OCI-LY7 (cell line): ENCODE measurements around the gene SND1. TPM values are rescaled to one million over a fixed set of nuclear protein-coding genes. Genes with fewer than 3 reads are reported as not detected.

Experiments used
- BruUV-seq: library from RNA; stranded (reverse); fragments of 400-500 nt; replicated peaks from 2 replicates; lab custom pipeline; 2021; lab: Mats Ljungman, UMichigan
- CTCF ChIA-PET: fragments of 300-600 bp; sonication (Branson Sonifier 250); formaldehyde crosslinking; loops from one replicate; lab custom pipeline; 2022; ENCODE audit warnings: antibody characterized with exemption; ENCODE audit not compliant: unreplicated experiment; lab: Charles Lee
- POLR2A ChIA-PET: fragments of 300-600 bp; sonication (Branson Sonifier 250); formaldehyde crosslinking; loops from one replicate; lab custom pipeline; 2022; ENCODE audit warnings: antibody characterized with exemption; lab: Charles Lee
- DNase-seq: peaks from one replicate; pipeline ENCODE4 v3.0.0-alpha.2; 2015; ENCODE audit warnings: low spot score
- H2AFZ ChIP-seq: fragments of 200-600 bp; sonication (generic), shearing (Covaris generic); 2 replicates; pipeline ENCODE4 v1.6.1; 2014; ENCODE audit warnings: mild to moderate bottlenecking, antibody characterized with exemption, low read length, moderate library complexity
- H3K27ac ChIP-seq: fragments of 200-600 bp; sonication (generic); 2 replicates; pipeline ENCODE4 v1.5.1; 2014; ENCODE audit warnings: mixed run types, low read depth, mild to moderate bottlenecking, moderate library complexity, low read length, inconsistent platforms; ENCODE audit not compliant: poor library complexity, severe bottlenecking
- H3K36me3 ChIP-seq: fragments of 200-600 bp; sonication (generic); 2 replicates; pipeline ENCODE4 v1.6.1; 2014; ENCODE audit warnings: mild to moderate bottlenecking, antibody characterized with exemption, low read length, moderate library complexity, mixed read lengths; ENCODE audit not compliant: insufficient read depth
- H3K4me1 ChIP-seq: fragments of 200-600 bp; sonication (generic); 2 replicates; pipeline ENCODE4 v1.5.1; 2014; ENCODE audit warnings: mild to moderate bottlenecking, low read length; ENCODE audit not compliant: insufficient read depth, poor library complexity, severe bottlenecking
- H3K4me2 ChIP-seq: fragments of 200-600 bp; sonication (generic); 2 replicates; pipeline ENCODE4 v1.6.1; 2014; ENCODE audit warnings: mild to moderate bottlenecking, low read length
- H3K4me3 ChIP-seq: fragments of 200-600 bp; sonication (generic); 2 replicates; pipeline ENCODE4 v1.5.1; 2014; ENCODE audit warnings: mild to moderate bottlenecking, low read depth, low read length; ENCODE audit not compliant: poor library complexity, severe bottlenecking
- H3K79me2 ChIP-seq: fragments of 200-600 bp; sonication (generic); 2 replicates; pipeline ENCODE4 v1.6.1; 2016; ENCODE audit warnings: low read depth, mild to moderate bottlenecking, low read length, moderate library complexity, mixed read lengths; ENCODE audit not compliant: insufficient read depth
- H3K9me2 ChIP-seq: fragments of 200-600 bp; sonication (generic); 2 replicates; pipeline ENCODE4 v1.6.1; 2016; ENCODE audit warnings: mild to moderate bottlenecking, low read length, mixed read lengths; ENCODE audit not compliant: insufficient read depth
- H3K9me3 ChIP-seq: fragments of 200-600 bp; sonication (generic); 2 replicates; pipeline ENCODE4 v1.6.1; 2014; ENCODE audit warnings: mild to moderate bottlenecking, mixed run types, low read length, mixed read lengths
- H4K20me1 ChIP-seq: fragments of 200-600 bp; sonication (generic); 2 replicates; pipeline ENCODE4 v1.6.1; 2014; ENCODE audit warnings: mild to moderate bottlenecking, antibody characterized with exemption, low read length, moderate library complexity, mixed read lengths; ENCODE audit not compliant: insufficient read depth
- EZH2phosphoT487 ChIP-seq: fragments of 200-600 bp; sonication (generic); IDR thresholded peaks from 2 replicates; pipeline ENCODE4 v1.6.1; 2018; ENCODE audit warnings: low read depth, borderline replicate concordance, mild to moderate bottlenecking, mixed run types, antibody characterized with exemption, low read length, moderate library complexity, mixed read lengths
- intact Hi-C: fragments of 100-400 bp; cut with micrococcal nuclease; formaldehyde crosslinking; loops from one replicate; pipeline ENCODE4 v1.10.0; 2022; ENCODE audit not compliant: unreplicated experiment
- total RNA-seq, 2 experiments: library from RNA; depleted of rRNA in 1 of 2; stranded (reverse); fragments of >200 nt in 1 of 2; shearing (Covaris generic) in 1 of 2; gene quantifications; 2 replicates each; pipeline ENCODE4 v1.2.3, GENCODE V29; 2014 to 2022
- TF ChIP-seq, protein P1 (sequence below): fragments of 200-600 bp; sonication (generic); conservative IDR thresholded peaks from 2 replicates; pipeline ENCODE4 v1.5.1; 2014; ENCODE audit warnings: mild to moderate bottlenecking, antibody characterized with exemption, low read length, moderate library complexity, mixed read lengths

SND1 gene
- total RNA-seq, 2 experiments from 2014 or later: 111 to 221 TPM

DNA sequence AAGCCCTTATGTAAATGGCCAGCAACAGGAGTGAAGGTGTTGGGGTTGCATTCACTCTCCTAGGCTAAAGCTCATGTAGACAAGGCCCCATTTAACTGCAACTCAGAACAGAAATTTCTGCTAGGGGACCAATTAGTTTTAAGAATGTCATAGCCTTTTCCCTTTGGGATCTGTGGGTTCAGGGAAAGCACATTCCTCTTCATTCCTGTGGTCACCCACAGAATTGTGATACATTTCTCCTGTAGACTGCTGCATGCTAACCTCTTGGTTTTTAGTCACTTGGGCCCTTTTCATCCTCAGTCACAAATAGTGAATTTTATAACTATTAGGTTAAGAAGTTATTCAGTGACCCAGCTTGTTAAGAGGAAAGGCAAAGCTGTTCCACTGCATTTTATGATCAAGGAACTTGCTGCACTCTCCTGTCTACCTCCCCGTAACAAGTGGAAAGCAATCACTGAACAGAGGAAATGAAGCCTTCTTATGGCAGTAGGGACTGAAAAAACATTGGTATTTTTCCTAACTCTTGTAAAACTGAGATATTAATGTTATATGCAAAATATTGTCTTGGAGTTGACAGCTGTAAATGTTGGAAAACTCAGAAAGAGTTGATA lies 124.9 kb downstream of the SND1 start:
- no TSS peak for BruUV-seq
- no peak overlapping the region for H3K4me2 ChIP-seq
- H3K9me2 ChIP-seq: no peaks in the 10 kb centered on the region
- H3K4me1 ChIP-seq: peaks cover 3% of the 10 kb centered on the region
- no peak for DNase-seq
- 0 out of 2 replicates have a peak, but pooled peaks cover 5% of the 10 kb centered on the region for H4K20me1 ChIP-seq
- peaks cover 5% of the 10 kb centered on the region for H3K36me3 ChIP-seq
- POLR2A ChIA-PET: no interaction called here
- no peaks in the 10 kb centered on the region for H3K9me3 ChIP-seq
- CTCF ChIA-PET: no interaction called here
- H3K27ac ChIP-seq: no peak overlapping the region
- H2AFZ ChIP-seq: no peak overlapping the region
- TF ChIP-seq, protein P1, sequence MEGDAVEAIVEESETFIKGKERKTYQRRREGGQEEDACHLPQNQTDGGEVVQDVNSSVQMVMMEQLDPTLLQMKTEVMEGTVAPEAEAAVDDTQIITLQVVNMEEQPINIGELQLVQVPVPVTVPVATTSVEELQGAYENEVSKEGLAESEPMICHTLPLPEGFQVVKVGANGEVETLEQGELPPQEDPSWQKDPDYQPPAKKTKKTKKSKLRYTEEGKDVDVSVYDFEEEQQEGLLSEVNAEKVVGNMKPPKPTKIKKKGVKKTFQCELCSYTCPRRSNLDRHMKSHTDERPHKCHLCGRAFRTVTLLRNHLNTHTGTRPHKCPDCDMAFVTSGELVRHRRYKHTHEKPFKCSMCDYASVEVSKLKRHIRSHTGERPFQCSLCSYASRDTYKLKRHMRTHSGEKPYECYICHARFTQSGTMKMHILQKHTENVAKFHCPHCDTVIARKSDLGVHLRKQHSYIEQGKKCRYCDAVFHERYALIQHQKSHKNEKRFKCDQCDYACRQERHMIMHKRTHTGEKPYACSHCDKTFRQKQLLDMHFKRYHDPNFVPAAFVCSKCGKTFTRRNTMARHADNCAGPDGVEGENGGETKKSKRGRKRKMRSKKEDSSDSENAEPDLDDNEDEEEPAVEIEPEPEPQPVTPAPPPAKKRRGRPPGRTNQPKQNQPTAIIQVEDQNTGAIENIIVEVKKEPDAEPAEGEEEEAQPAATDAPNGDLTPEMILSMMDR: no peak
- TF ChIP-seq EZH2phosphoT487: no peak
- intact Hi-C loops: no loop called here
- no peak overlapping the region for H3K4me3 ChIP-seq
- no peaks in the 10 kb centered on the region; the same call in 1 of the 2 replicates for H3K79me2 ChIP-seq

DNA sequence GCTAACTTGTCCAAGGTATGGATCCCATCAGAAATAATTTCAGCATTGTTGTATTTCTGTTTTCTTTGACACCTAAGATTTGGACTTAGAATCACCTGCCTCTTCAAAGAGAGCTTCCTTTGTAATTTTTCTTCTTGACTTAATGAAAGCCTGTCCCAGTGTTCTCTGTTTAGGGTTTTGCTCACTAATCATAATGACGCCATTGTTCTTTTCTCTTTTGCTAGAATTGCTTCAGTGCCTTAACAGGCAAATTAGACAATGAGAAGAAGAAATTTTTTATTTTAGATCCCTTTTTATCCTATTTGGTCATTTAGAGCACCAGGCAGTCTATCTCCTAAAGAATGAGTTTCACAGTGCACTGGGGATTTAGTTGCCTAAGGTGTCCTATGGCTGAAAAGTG lies 128.5 kb downstream of the SND1 start:
- Histone ChIP-seq H3K9me2 (no peaks in the 10 kb centered on the region), H3K27ac (no peak overlapping the region), H3K79me2 (no peaks in the 10 kb centered on the region; the same call in 1 of the 2 replicates), H4K20me1 (peaks cover 13% of the 10 kb centered on the region), H3K9me3 (no peaks in the 10 kb centered on the region), H3K4me2 (no peak overlapping the region), H2AFZ (no peak overlapping the region), H3K4me1 (peaks cover 18% of the 10 kb centered on the region), H3K36me3 (peaks cover 22% of the 10 kb centered on the region), H3K4me3 (no peak overlapping the region)
- BruUV-seq: no TSS peak
- DNase-seq: no peak
- intact Hi-C loops: no loop called here
- no peak for TF ChIP-seq EZH2phosphoT487
- TF ChIP-seq, protein P1: no peak
- ChIA-PET POLR2A (interaction anchor here (0.8 to 1.7 kb wide), 3 partner anchors 9 to 24 kb away, joined by 3 to 6 read pairs (median 3); no protein-coding TSS in a partner anchor), CTCF (no interaction called here)

DNA sequence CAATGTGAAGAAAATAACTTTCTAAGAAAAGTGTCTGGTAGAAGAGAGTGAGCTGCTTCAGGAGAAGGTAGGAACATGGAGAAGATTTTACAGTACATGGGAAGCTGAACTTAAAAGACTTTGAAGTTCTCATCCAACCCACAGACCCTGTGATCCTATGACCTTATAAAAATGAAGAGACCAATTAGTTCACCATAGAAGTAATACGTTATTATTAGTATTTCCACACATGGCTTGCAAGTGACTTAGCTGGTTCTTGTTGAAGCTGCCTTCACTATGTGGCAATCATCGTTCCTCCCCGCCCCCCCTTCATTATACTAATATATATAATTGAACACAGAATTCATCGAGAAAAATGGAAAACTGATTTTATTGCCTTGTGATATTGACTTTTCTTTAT lies 129.1 kb downstream of the SND1 start:
- no peaks in the 10 kb centered on the region; the same call in 1 of the 2 replicates for H3K79me2 ChIP-seq
- no TSS peak for BruUV-seq
- no peaks in the 10 kb centered on the region for H3K9me2 ChIP-seq
- H4K20me1 ChIP-seq: peaks cover 13% of the 10 kb centered on the region
- peaks cover 19% of the 10 kb centered on the region for H3K36me3 ChIP-seq
- H2AFZ ChIP-seq: no peak overlapping the region
- TF ChIP-seq EZH2phosphoT487: no peak
- TF ChIP-seq, protein P1: no peak
- H3K9me3 ChIP-seq: no peaks in the 10 kb centered on the region
- POLR2A ChIA-PET: interaction anchor here (0.8 to 1.7 kb wide), 3 partner anchors 10 to 23 kb away, joined by 3 to 6 read pairs (median 3); no protein-coding TSS in a partner anchor
- H3K4me2 ChIP-seq: no peak overlapping the region
- CTCF ChIA-PET: no interaction called here
- DNase-seq: no peak
- H3K4me1 ChIP-seq: peaks cover 18% of the 10 kb centered on the region
- H3K27ac ChIP-seq: no peak overlapping the region
- intact Hi-C loops: no loop called here
- no peak overlapping the region for H3K4me3 ChIP-seq
